ENCODE measurements around the gene ROBO2. TPM values are rescaled to one million over a fixed set of nuclear protein-coding genes. Genes with fewer than 3 reads are reported as not detected.

The ROBO2 gene
- total RNA-seq, 2 experiments from 2014 or later = not detected

GRCh38 chr3:77467702-77468625 lies 428.1 kb downstream of the ROBO2 start:
- Mint-ChIP-seq H3K36me3 (no peaks in the 10 kb centered on the region), H3K9me3 (peaks cover 1% of the 10 kb centered on the region), H3K27me3 (no peaks in the 10 kb centered on the region), H3K4me3 (no peak overlapping the region), H3K4me1 (no peaks in the 10 kb centered on the region), H3K27ac (no peak overlapping the region)
- no peak for DNase-seq

DNA sequence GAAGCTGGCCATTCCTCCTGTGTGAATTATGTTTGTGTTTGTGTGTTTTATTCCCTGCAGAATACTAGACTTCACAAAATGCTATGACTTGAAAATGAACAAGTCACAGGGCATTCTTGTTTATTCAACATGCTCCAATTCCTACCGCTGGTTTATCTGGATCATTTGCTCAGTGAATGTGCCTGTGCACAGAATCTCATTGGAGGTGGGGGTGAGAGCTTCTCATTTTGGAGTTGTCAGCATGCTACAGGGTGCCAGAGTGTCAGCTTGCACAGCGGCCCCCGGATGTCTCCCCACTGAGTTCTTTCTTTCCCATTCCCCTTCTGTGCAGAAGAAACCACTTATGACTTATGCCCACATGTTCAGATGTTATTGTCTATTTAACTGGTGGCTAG lies 428.7 kb downstream of the ROBO2 start:
- Mint-ChIP-seq H3K9me3 (peaks cover 1% of the 10 kb centered on the region), H3K27ac (no peak overlapping the region), H3K36me3 (no peaks in the 10 kb centered on the region), H3K4me3 (no peak overlapping the region), H3K27me3 (no peaks in the 10 kb centered on the region), H3K4me1 (no peaks in the 10 kb centered on the region)
- DNase-seq = no peak

- Mint-ChIP-seq H3K9me3 (peaks cover 9% of the 10 kb centered on the region), H3K36me3 (no peaks in the 10 kb centered on the region), H3K4me1 (no peaks in the 10 kb centered on the region), H3K4me3 (no peak overlapping the region), H3K27ac (no peak overlapping the region), H3K27me3 (no peaks in the 10 kb centered on the region)
- no peak for DNase-seq
These were observed 435.6 kb downstream of the ROBO2 start for GRCh38 chr3:77475507-77475906.

GRCh38 chr3:77479021-77479420 lies 439.1 kb downstream of the ROBO2 start:
- H3K27ac Mint-ChIP-seq = no peak overlapping the region
- no peak for DNase-seq
- no peaks in the 10 kb centered on the region for H3K4me1 Mint-ChIP-seq
- H3K36me3 Mint-ChIP-seq = no peaks in the 10 kb centered on the region
- H3K27me3 Mint-ChIP-seq = no peaks in the 10 kb centered on the region
- H3K9me3 Mint-ChIP-seq = peaks cover 6% of the 10 kb centered on the region
- H3K4me3 Mint-ChIP-seq = no peak overlapping the region

- Mint-ChIP-seq H3K27me3 (no peaks in the 10 kb centered on the region), H3K4me1 (no peaks in the 10 kb centered on the region), H3K36me3 (no peaks in the 10 kb centered on the region), H3K9me3 (peaks cover 23% of the 10 kb centered on the region), H3K27ac (no peak overlapping the region), H3K4me3 (no peak overlapping the region)
- no peak for DNase-seq
These were observed 449.3 kb downstream of the ROBO2 start for GRCh38 chr3:77489216-77489615.

DNA sequence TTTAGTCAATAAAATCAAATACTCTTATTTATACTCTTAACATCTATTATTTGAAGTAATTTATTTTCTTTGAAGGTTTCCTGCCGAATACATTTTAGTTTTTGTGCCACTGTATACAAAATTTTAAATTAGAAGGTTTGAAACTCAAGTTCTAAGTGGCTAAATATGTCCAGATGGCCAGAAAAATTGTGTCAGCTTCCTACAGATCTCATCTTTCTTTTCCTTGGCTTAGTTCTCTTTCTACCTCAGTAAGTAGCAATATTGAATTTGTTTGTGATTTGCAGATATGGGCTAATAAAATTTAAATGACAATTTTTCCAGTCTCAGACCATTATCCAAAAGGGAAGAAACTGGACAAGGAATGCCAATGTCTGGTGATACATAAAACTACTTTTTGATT lies 452.1 kb downstream of the ROBO2 start:
- Mint-ChIP-seq H3K27me3 (no peaks in the 10 kb centered on the region), H3K4me1 (no peaks in the 10 kb centered on the region), H3K36me3 (no peaks in the 10 kb centered on the region), H3K4me3 (no peak overlapping the region), H3K27ac (no peak overlapping the region), H3K9me3 (peaks cover 6% of the 10 kb centered on the region)
- DNase-seq = no peak

GRCh38 chr3:77500721-77501120 lies 460.8 kb downstream of the ROBO2 start:
- Mint-ChIP-seq H3K27ac (no peak overlapping the region), H3K27me3 (no peaks in the 10 kb centered on the region), H3K4me3 (no peak overlapping the region), H3K4me1 (no peaks in the 10 kb centered on the region), H3K36me3 (no peaks in the 10 kb centered on the region), H3K9me3 (peaks cover 3% of the 10 kb centered on the region)
- no peak for DNase-seq

GRCh38 chr3:77506384-77506783 lies 466.5 kb downstream of the ROBO2 start:
- no peak overlapping the region for H3K27ac Mint-ChIP-seq
- no peak overlapping the region for H3K4me3 Mint-ChIP-seq

DNA sequence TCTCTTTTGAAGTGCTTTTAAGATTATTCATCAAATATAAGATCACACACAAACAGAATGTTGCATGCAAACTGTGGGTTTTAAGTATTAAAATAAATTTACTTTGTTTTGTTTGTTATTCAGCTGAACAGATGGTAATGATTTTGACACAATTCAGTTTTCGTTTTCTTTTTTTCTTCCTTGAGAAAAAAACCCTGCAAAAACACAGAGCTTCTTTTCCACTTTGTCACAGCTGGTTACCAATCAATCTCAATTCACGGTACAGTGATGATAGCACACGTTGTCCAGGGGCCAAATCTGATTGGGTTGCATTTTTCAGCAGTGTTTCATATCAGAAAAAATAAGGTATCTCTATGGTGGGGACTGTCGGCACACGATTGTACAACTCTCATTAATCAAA lies 473.6 kb downstream of the ROBO2 start:
- no peaks in the 10 kb centered on the region for H3K27me3 Mint-ChIP-seq
- no peaks in the 10 kb centered on the region for H3K4me1 Mint-ChIP-seq
- no peak for DNase-seq
- no peak overlapping the region for H3K27ac Mint-ChIP-seq
- no peaks in the 10 kb centered on the region for H3K36me3 Mint-ChIP-seq
- H3K4me3 Mint-ChIP-seq = no peak overlapping the region
- H3K9me3 Mint-ChIP-seq = peaks cover 5% of the 10 kb centered on the region

More at GRCh38 chr3:77506384-77506783, 466.5 kb downstream of the ROBO2 start:
- H3K4me1 Mint-ChIP-seq = no peaks in the 10 kb centered on the region
- peaks cover 4% of the 10 kb centered on the region for H3K9me3 Mint-ChIP-seq
- H3K36me3 Mint-ChIP-seq = no peaks in the 10 kb centered on the region
- DNase-seq = no peak
- no peaks in the 10 kb centered on the region for H3K27me3 Mint-ChIP-seq

GRCh38 chr3:77514766-77515165 lies 474.9 kb downstream of the ROBO2 start:
- Mint-ChIP-seq H3K27me3 (no peaks in the 10 kb centered on the region), H3K4me1 (no peaks in the 10 kb centered on the region), H3K36me3 (no peaks in the 10 kb centered on the region), H3K4me3 (no peak overlapping the region), H3K27ac (no peak overlapping the region), H3K9me3 (peaks cover 7% of the 10 kb centered on the region)
- no peak for DNase-seq

DNA sequence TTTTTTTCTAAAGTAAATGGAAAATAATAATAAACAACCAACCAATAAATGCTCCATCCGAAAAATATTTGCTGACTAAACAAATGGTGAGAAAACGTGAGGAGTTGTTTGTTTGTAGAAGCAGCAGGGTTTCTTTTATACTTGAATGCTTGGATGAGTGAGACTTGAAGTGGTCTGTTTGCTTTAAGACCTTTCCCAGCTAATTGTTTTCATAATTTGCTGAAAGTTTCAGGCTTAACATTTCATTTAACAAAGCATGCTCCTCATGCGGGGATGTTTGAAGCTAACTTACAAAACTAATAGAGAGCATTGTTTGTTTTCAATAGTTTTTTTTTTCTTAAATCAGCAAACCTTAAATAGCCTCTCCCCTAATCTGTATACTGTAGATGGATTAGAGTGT lies 484.6 kb downstream of the ROBO2 start:
- Mint-ChIP-seq H3K4me1 (no peaks in the 10 kb centered on the region), H3K9me3 (peaks cover 6% of the 10 kb centered on the region), H3K4me3 (no peak overlapping the region), H3K36me3 (no peaks in the 10 kb centered on the region), H3K27me3 (no peaks in the 10 kb centered on the region), H3K27ac (no peak overlapping the region)
- DNase-seq = no peak

- H3K9me3 Mint-ChIP-seq = peaks cover 6% of the 10 kb centered on the region
- DNase-seq = no peak
- no peaks in the 10 kb centered on the region for H3K36me3 Mint-ChIP-seq
- no peak overlapping the region for H3K4me3 Mint-ChIP-seq
- H3K4me1 Mint-ChIP-seq = no peaks in the 10 kb centered on the region
- no peak overlapping the region for H3K27ac Mint-ChIP-seq
- no peaks in the 10 kb centered on the region for H3K27me3 Mint-ChIP-seq
These were observed 485.2 kb downstream of the ROBO2 start for GRCh38 chr3:77524946-77525682.

- H3K36me3 Mint-ChIP-seq = no peaks in the 10 kb centered on the region
- no peak overlapping the region for H3K27ac Mint-ChIP-seq
- peaks cover 6% of the 10 kb centered on the region for H3K9me3 Mint-ChIP-seq
These were observed 486.7 kb downstream of the ROBO2 start for GRCh38 chr3:77526573-77527113.

GRCh38 chr3:77529522-77529921 lies 489.6 kb downstream of the ROBO2 start:
- no peak for DNase-seq
- Mint-ChIP-seq H3K4me1 (no peaks in the 10 kb centered on the region), H3K9me3 (peaks cover 4% of the 10 kb centered on the region), H3K27me3 (no peaks in the 10 kb centered on the region), H3K27ac (no peak overlapping the region), H3K36me3 (no peaks in the 10 kb centered on the region), H3K4me3 (no peak overlapping the region)

More at GRCh38 chr3:77526573-77527113, 486.7 kb downstream of the ROBO2 start:
- Mint-ChIP-seq H3K4me3 (no peak overlapping the region), H3K4me1 (no peaks in the 10 kb centered on the region), H3K27me3 (no peaks in the 10 kb centered on the region)
- DNase-seq = no peak

DNA sequence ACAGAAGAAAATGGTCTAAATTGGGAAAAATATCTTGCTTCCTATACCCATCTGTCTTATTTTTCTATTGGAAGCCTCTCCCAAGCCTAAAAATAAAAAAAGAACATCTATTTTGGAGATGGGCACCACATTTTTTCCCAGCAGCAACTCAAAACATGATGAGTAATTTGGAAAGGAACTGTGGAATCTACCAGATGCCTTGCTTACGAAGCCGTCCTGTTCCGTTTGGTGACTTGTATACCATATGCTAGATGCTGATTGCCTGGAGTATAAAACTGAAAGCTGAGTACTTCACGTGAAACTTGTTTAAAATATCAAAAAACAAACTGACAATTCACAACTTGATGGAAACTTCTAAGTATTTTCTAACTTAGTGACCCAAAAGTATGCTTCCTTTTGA lies 491.0 kb downstream of the ROBO2 start:
- H3K27me3 Mint-ChIP-seq = no peaks in the 10 kb centered on the region

More for the DNA sequence above, 491.0 kb downstream of the ROBO2 start:
- H3K27ac Mint-ChIP-seq = no peak overlapping the region
- H3K36me3 Mint-ChIP-seq = no peaks in the 10 kb centered on the region
- no peak for DNase-seq
- no peak overlapping the region for H3K4me3 Mint-ChIP-seq
- peaks cover 5% of the 10 kb centered on the region for H3K9me3 Mint-ChIP-seq
- H3K4me1 Mint-ChIP-seq = no peaks in the 10 kb centered on the region
